GM10248 (cell line): Measurements from ENCODE around the gene NXPE4.

Experiments used
- CTCF ChIA-PET: fragments of 300-600 bp; sonication (Branson Sonifier 250); formaldehyde crosslinking; extraction: SDS; loops from one replicate; lab custom pipeline; 2021; ENCODE audit warnings: antibody characterized with exemption; lab: Yijun Ruan, JAX
- POLR2A ChIA-PET: fragments of 350-650 bp; sonication (Branson Sonifier 250); formaldehyde crosslinking; extraction: SDS; loops from one replicate; lab custom pipeline; 2020; ENCODE audit warnings: antibody characterized with exemption; lab: Yijun Ruan, JAX
- DNase-seq: peaks from one replicate; pipeline ENCODE4 v3.0.0; 2012; ENCODE audit errors: extremely low spot score
- TF ChIP-seq, protein P1 (sequence below): IDR thresholded peaks from 2 replicates; pipeline ENCODE4 v1.5.1; 2012; ENCODE audit warnings: mild to moderate bottlenecking, low read depth; ENCODE audit errors: extremely low read depth, missing control alignments, control extremely low read depth

Gene NXPE4

DNA sequence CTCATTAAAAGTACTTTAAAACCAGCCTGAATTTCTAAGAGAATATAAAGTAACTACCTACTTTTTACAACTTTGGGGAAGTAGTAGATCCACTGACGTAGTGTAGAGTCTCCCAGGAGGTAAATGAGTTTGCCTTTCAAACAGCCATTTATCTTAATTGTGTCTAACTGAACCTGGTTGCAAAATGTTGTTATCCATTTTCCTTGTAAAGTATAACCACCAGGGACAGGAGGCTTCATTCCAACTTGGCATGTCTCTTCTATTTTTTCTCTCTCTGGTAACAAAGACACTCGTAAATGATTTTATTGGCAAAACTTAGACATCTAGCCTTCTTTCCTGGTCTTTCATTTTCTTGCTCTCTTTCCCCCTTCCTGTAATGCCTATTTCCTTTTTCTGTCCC lies 72.8 kb downstream of the NXPE4 start:
- ChIA-PET CTCF (no interaction called here), POLR2A (no interaction called here)
- no peak for DNase-seq
- TF ChIP-seq, protein P1, sequence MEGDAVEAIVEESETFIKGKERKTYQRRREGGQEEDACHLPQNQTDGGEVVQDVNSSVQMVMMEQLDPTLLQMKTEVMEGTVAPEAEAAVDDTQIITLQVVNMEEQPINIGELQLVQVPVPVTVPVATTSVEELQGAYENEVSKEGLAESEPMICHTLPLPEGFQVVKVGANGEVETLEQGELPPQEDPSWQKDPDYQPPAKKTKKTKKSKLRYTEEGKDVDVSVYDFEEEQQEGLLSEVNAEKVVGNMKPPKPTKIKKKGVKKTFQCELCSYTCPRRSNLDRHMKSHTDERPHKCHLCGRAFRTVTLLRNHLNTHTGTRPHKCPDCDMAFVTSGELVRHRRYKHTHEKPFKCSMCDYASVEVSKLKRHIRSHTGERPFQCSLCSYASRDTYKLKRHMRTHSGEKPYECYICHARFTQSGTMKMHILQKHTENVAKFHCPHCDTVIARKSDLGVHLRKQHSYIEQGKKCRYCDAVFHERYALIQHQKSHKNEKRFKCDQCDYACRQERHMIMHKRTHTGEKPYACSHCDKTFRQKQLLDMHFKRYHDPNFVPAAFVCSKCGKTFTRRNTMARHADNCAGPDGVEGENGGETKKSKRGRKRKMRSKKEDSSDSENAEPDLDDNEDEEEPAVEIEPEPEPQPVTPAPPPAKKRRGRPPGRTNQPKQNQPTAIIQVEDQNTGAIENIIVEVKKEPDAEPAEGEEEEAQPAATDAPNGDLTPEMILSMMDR, result no peak
